ENCODE measurements around the gene ETNK2.

Gene ETNK2

GRCh38 chr1:204151552-204152309 lies at the start of gene ETNK2:
TSS of gene ETNK2 (minus strand) at chr1:204152044. CDS start at chr1:204151852, 192 bp downstream.
- H3K27ac ChIP-seq, result no peak within 1 kb of the TSS
- peak within 1 kb of the TSS; percentile 73 for H3K9ac ChIP-seq (ENCODE audit: insufficient read length)
- no peaks in the 10 kb centered on the region for H3K36me3 ChIP-seq (ENCODE audit: insufficient read depth, low read length)
- H3K4me3 ChIP-seq, result peak within 1 kb of the TSS; percentile 85
- TF ChIP-seq POLR2AphosphoS5 (IDR thresholded peaks at IDR 0.05; ENCODE audit: borderline replicate concordance, low read depth, low read length), result no peak
- TF ChIP-seq FOXP2 (optimal IDR thresholded peaks at IDR 0.05; ENCODE audit: control extremely low read depth, extremely low read length, insufficient read depth), result no peak
- no peak for TF ChIP-seq EZH2 (IDR thresholded peaks at IDR 0.05)
- H3K9me3 ChIP-seq (ENCODE audit: low read depth, low read length), result no peaks in the 10 kb centered on the region
- no peak for DNase-seq (ENCODE audit: low read depth, low spot score)

GRCh38 chr1:204201348-204202040 lies 49.6 kb upstream of the ETNK2 start:
- TF ChIP-seq FOXP2 (optimal IDR thresholded peaks at IDR 0.05; ENCODE audit: control extremely low read depth, extremely low read length, insufficient read depth) (no peak), POLR2AphosphoS5 (IDR thresholded peaks at IDR 0.05; ENCODE audit: borderline replicate concordance, low read depth, low read length) (no peak)
- H3K9ac ChIP-seq (ENCODE audit: insufficient read length), result no peak overlapping the region
- no peaks in the 10 kb centered on the region for H3K9me3 ChIP-seq (ENCODE audit: low read depth, low read length)
- no peak overlapping the region for H3K4me3 ChIP-seq
- no peak overlapping the region for H3K27ac ChIP-seq
- no peaks in the 10 kb centered on the region for H3K36me3 ChIP-seq (ENCODE audit: insufficient read depth, low read length)
- no peak for DNase-seq (ENCODE audit: low read depth, low spot score)

GRCh38 chr1:204199579-204199978 lies 47.7 kb upstream of the ETNK2 start:
- no peak for DNase-seq (ENCODE audit: low read depth, low spot score)
- Histone ChIP-seq H3K9ac (ENCODE audit: insufficient read length) (no peak overlapping the region), H3K27ac (no peak overlapping the region), H3K36me3 (ENCODE audit: insufficient read depth, low read length) (no peaks in the 10 kb centered on the region), H3K4me3 (no peak overlapping the region), H3K9me3 (ENCODE audit: low read depth, low read length) (no peaks in the 10 kb centered on the region)
- TF ChIP-seq EZH2 (IDR thresholded peaks at IDR 0.05) (no peak), POLR2AphosphoS5 (IDR thresholded peaks at IDR 0.05; ENCODE audit: borderline replicate concordance, low read depth, low read length) (no peak), FOXP2 (optimal IDR thresholded peaks at IDR 0.05; ENCODE audit: control extremely low read depth, extremely low read length, insufficient read depth) (no peak)

GRCh38 chr1:204198348-204199340 lies 46.8 kb upstream of the ETNK2 start:
- no peaks in the 10 kb centered on the region for H3K9me3 ChIP-seq (ENCODE audit: low read depth, low read length)
- H3K4me3 ChIP-seq, result no peak overlapping the region
- no peak overlapping the region for H3K27ac ChIP-seq
- H3K36me3 ChIP-seq (ENCODE audit: insufficient read depth, low read length), result no peaks in the 10 kb centered on the region
- TF ChIP-seq FOXP2 (optimal IDR thresholded peaks at IDR 0.05; ENCODE audit: control extremely low read depth, extremely low read length, insufficient read depth), result no peak
- no peak for TF ChIP-seq POLR2AphosphoS5 (IDR thresholded peaks at IDR 0.05; ENCODE audit: borderline replicate concordance, low read depth, low read length)
- no peak for TF ChIP-seq EZH2 (IDR thresholded peaks at IDR 0.05)
- H3K9ac ChIP-seq (ENCODE audit: insufficient read length), result no peak overlapping the region
- no peak for DNase-seq (ENCODE audit: low read depth, low spot score)

- no peaks in the 10 kb centered on the region for H3K9me3 ChIP-seq (ENCODE audit: low read depth, low read length)
- H3K9ac ChIP-seq (ENCODE audit: insufficient read length), result no peak overlapping the region
- no peak for TF ChIP-seq EZH2 (IDR thresholded peaks at IDR 0.05)
- TF ChIP-seq POLR2AphosphoS5 (IDR thresholded peaks at IDR 0.05; ENCODE audit: borderline replicate concordance, low read depth, low read length), result no peak
- no peak for TF ChIP-seq FOXP2 (optimal IDR thresholded peaks at IDR 0.05; ENCODE audit: control extremely low read depth, extremely low read length, insufficient read depth)
- no peaks in the 10 kb centered on the region for H3K36me3 ChIP-seq (ENCODE audit: insufficient read depth, low read length)
- no peak for DNase-seq (ENCODE audit: low read depth, low spot score)
- H3K27ac ChIP-seq, result no peak overlapping the region
- H3K4me3 ChIP-seq, result no peak overlapping the region
Observed at GRCh38 chr1:204197068-204197467, 45.2 kb upstream of the ETNK2 start.

- Histone ChIP-seq H3K4me3 (no peak within 1 kb of the TSS), H3K9me3 (ENCODE audit: low read depth, low read length) (no peaks in the 10 kb centered on the region), H3K27ac (no peak within 1 kb of the TSS), H3K9ac (ENCODE audit: insufficient read length) (no peak within 1 kb of the TSS), H3K36me3 (ENCODE audit: insufficient read depth, low read length) (no peaks in the 10 kb centered on the region)
- no peak for DNase-seq (ENCODE audit: low read depth, low spot score)
- no peak for TF ChIP-seq FOXP2 (optimal IDR thresholded peaks at IDR 0.05; ENCODE audit: control extremely low read depth, extremely low read length, insufficient read depth)
- TF ChIP-seq POLR2AphosphoS5 (IDR thresholded peaks at IDR 0.05; ENCODE audit: borderline replicate concordance, low read depth, low read length), result no peak
- TF ChIP-seq EZH2 (IDR thresholded peaks at IDR 0.05), result no peak
Observed at GRCh38 chr1:204196068-204196795, 44.4 kb upstream of the ETNK2 start, which contains the start of gene KISS1. TSS of gene KISS1 (minus strand) at chr1:204196491. CDS start at chr1:204192876, 3,615 bp downstream.

GRCh38 chr1:204194771-204195170 lies 42.9 kb upstream of the ETNK2 start:
- DNase-seq (ENCODE audit: low read depth, low spot score), result no peak

More at GRCh38 chr1:204194771-204195170, 42.9 kb upstream of the ETNK2 start:
- Histone ChIP-seq H3K4me3 (no peak overlapping the region), H3K9ac (ENCODE audit: insufficient read length) (no peak overlapping the region), H3K36me3 (ENCODE audit: insufficient read depth, low read length) (no peaks in the 10 kb centered on the region), H3K9me3 (ENCODE audit: low read depth, low read length) (no peaks in the 10 kb centered on the region), H3K27ac (no peak overlapping the region)
- TF ChIP-seq EZH2 (IDR thresholded peaks at IDR 0.05), result no peak
- TF ChIP-seq POLR2AphosphoS5 (IDR thresholded peaks at IDR 0.05; ENCODE audit: borderline replicate concordance, low read depth, low read length), result no peak
- no peak for TF ChIP-seq FOXP2 (optimal IDR thresholded peaks at IDR 0.05; ENCODE audit: control extremely low read depth, extremely low read length, insufficient read depth)
